H9 (cell line): Measurements from ENCODE around the gene TFF2. TPM values are rescaled to one million over a fixed set of nuclear protein-coding genes. Genes with fewer than 3 reads are reported as not detected.

Experiments
- DNase-seq: peaks from one replicate; pipeline ENCODE4 v3.0.0-alpha.2; 2017
- H2AFZ ChIP-seq: one replicate; pipeline ENCODE4 v1.6.1; 2013; ENCODE audit warnings: mild to moderate bottlenecking, low read length, control low read depth, moderate library complexity
- H2AK5ac ChIP-seq: 2 replicates; pipeline ENCODE4 v1.6.1; 2013; ENCODE audit warnings: low read length, control low read depth, mixed read lengths; ENCODE audit not compliant: insufficient read length
- H2BK120ac ChIP-seq: one replicate; pipeline ENCODE4 v1.6.1; 2013; ENCODE audit warnings: low read depth, mild to moderate bottlenecking, low read length, control low read depth, inconsistent platforms; ENCODE audit not compliant: poor library complexity, severe bottlenecking
- H2BK12ac ChIP-seq: 2 replicates; pipeline ENCODE4 v1.6.1; 2013; ENCODE audit warnings: low read length, control low read depth, mixed read lengths, low read depth; ENCODE audit not compliant: insufficient read length
- H2BK15ac ChIP-seq: 2 replicates; pipeline ENCODE4 v1.6.1; 2013; ENCODE audit warnings: low read depth, low read length, control low read depth
- H2BK20ac ChIP-seq: one replicate; pipeline ENCODE4 v1.6.1; 2013; ENCODE audit warnings: low read depth, mild to moderate bottlenecking, low read length, control low read depth, inconsistent platforms; ENCODE audit not compliant: poor library complexity, severe bottlenecking
- H2BK5ac ChIP-seq: 2 replicates; pipeline ENCODE4 v1.6.1; 2013; ENCODE audit warnings: low read length, control low read depth, mixed read lengths; ENCODE audit not compliant: insufficient read length
- H3K14ac ChIP-seq: 2 replicates; pipeline ENCODE4 v1.6.1; 2013; ENCODE audit warnings: low read length, control low read depth; ENCODE audit not compliant: insufficient read depth
- H3K18ac ChIP-seq: 2 replicates; pipeline ENCODE4 v1.6.1; 2013; ENCODE audit warnings: low read depth, mild to moderate bottlenecking, mixed read lengths, low read length, control low read depth; ENCODE audit not compliant: insufficient read length
- H3K23ac ChIP-seq: 2 replicates; pipeline ENCODE4 v1.6.1; 2013; ENCODE audit warnings: low read length, control low read depth, mixed read lengths, low read depth; ENCODE audit not compliant: insufficient read length
- H3K23me2 ChIP-seq: 2 replicates; pipeline ENCODE4 v1.6.1; 2013; ENCODE audit warnings: low read depth, mild to moderate bottlenecking, mixed read lengths, low read length, control low read depth; ENCODE audit not compliant: insufficient read length, poor library complexity, severe bottlenecking
- H3K27ac ChIP-seq: 2 replicates; pipeline ENCODE4 v1.5.1; 2013; ENCODE audit warnings: low read length, control low read depth, mixed read lengths, low read depth; ENCODE audit not compliant: insufficient read length
- H3K27me3 ChIP-seq: 2 replicates; pipeline ENCODE4 v1.6.1; 2013; ENCODE audit warnings: low read length, control low read depth, inconsistent platforms; ENCODE audit not compliant: insufficient read depth
- H3K4ac ChIP-seq: 2 replicates; pipeline ENCODE4 v1.6.1; 2013; ENCODE audit warnings: low read depth, mild to moderate bottlenecking, control low read depth, inconsistent platforms, low read length, moderate library complexity
- H3K4me1 ChIP-seq: 2 replicates; pipeline ENCODE4 v1.6.1; 2013; ENCODE audit warnings: low read length, control low read depth, inconsistent platforms; ENCODE audit not compliant: insufficient read depth
- H3K4me2 ChIP-seq: 2 replicates; pipeline ENCODE4 v1.6.1; 2013; ENCODE audit warnings: low read length, control low read depth, mixed read lengths; ENCODE audit not compliant: insufficient read length, insufficient read depth
- H3K56ac ChIP-seq: 2 replicates; pipeline ENCODE4 v1.6.1; 2013; ENCODE audit warnings: low read depth, mild to moderate bottlenecking, mixed read lengths, low read length, control low read depth; ENCODE audit not compliant: insufficient read length
- H3K79me1 ChIP-seq: 2 replicates; pipeline ENCODE4 v1.6.1; 2013; ENCODE audit warnings: low read depth, mild to moderate bottlenecking, moderate library complexity, low read length, control low read depth, inconsistent platforms; ENCODE audit not compliant: insufficient read depth, poor library complexity, severe bottlenecking
- H3K79me2 ChIP-seq: 2 replicates; pipeline ENCODE4 v1.6.1; 2013; ENCODE audit warnings: low read length, control low read depth, inconsistent platforms; ENCODE audit not compliant: insufficient read depth
- H3K9ac ChIP-seq: 2 replicates; pipeline ENCODE4 v1.6.1; 2013; ENCODE audit warnings: low read length, control low read depth, mixed read lengths; ENCODE audit not compliant: insufficient read length; ENCODE audit errors: extremely low read depth
- H3K9me3 ChIP-seq: one replicate; pipeline ENCODE4 v1.6.1; 2013; ENCODE audit warnings: low read depth, low read length, inconsistent platforms; ENCODE audit not compliant: control insufficient read depth
- H3T11ph ChIP-seq: one replicate; pipeline ENCODE4 v1.6.1; 2013; ENCODE audit warnings: mild to moderate bottlenecking, low read length, control low read depth, inconsistent platforms
- H4K20me1 ChIP-seq: one replicate; pipeline ENCODE4 v1.6.1; 2013; ENCODE audit not compliant: control insufficient read depth, insufficient read length, insufficient read depth
- H4K5ac ChIP-seq: 2 replicates; pipeline ENCODE4 v1.6.1; 2013; ENCODE audit warnings: low read depth, mild to moderate bottlenecking, mixed read lengths, low read length, control low read depth; ENCODE audit not compliant: insufficient read length
- H4K8ac ChIP-seq: replicated peaks from 2 replicates; pipeline ENCODE4 v1.6.1; 2013; ENCODE audit warnings: low read length, control low read depth, mixed read lengths, low read depth; ENCODE audit not compliant: insufficient read length
- H4K91ac ChIP-seq: 2 replicates; pipeline ENCODE4 v1.6.1; 2013; ENCODE audit warnings: low read depth, mild to moderate bottlenecking, moderate library complexity, mixed read lengths, low read length, control low read depth; ENCODE audit not compliant: insufficient read length
- H3K27ac Mint-ChIP-seq, 3 experiments: 2 replicates in 2 of 3; 3 replicates in 1 of 3; pipeline ENCODE4 v1.8.0; 2020 to 2021; ENCODE audit warnings: mixed read lengths in 3 of 3, mild to moderate bottlenecking in 1 of 3, moderate library complexity in 1 of 3
- H3K27me3 Mint-ChIP-seq: 2 replicates; pipeline ENCODE4 v1.8.0; 2021; ENCODE audit warnings: low read depth, mild to moderate bottlenecking, moderate library complexity, mixed read lengths
- H3K36me3 Mint-ChIP-seq, 3 experiments: 2 replicates in 2 of 3; 3 replicates in 1 of 3; pipeline ENCODE4 v1.8.0; 2020 to 2021; ENCODE audit warnings: low read depth in 3 of 3, mixed read lengths in 3 of 3; ENCODE audit not compliant: insufficient read depth in 1 of 3
- H3K4me1 Mint-ChIP-seq, 2 experiments: 2 replicates each; pipeline ENCODE4 v1.8.0; 2020; ENCODE audit warnings: mixed read lengths in 2 of 2
- H3K4me3 Mint-ChIP-seq, 2 experiments: 2 replicates in 1 of 2; 3 replicates in 1 of 2; pipeline ENCODE4 v1.8.0; 2020 to 2021; ENCODE audit warnings: mild to moderate bottlenecking in 2 of 2, mixed read lengths in 2 of 2, moderate library complexity in 1 of 2
- H3K9me3 Mint-ChIP-seq, 2 experiments: 2 replicates in 1 of 2; 3 replicates in 1 of 2; pipeline ENCODE4 v1.8.0; 2020; ENCODE audit warnings: mild to moderate bottlenecking in 2 of 2, mixed read lengths in 2 of 2, moderate library complexity in 1 of 2
- WGBS: extraction: QIAGEN DNeasy Blood & Tissue Kit; methylation state at CpG from one replicate; pipeline ENCODE4 v1.1.7; 2013; ENCODE audit warnings: missing lambda C conversion rate, low lambda C conversion rate, mixed read lengths; ENCODE audit not compliant: insufficient read length; ENCODE audit errors: extremely low coverage; 5-methylcytosine and 5-hydroxymethylcytosine counted together
- total RNA-seq: library from RNA; stranded (reverse); gene quantifications from 2 replicates; pipeline ENCODE4 v1.2.1, GENCODE V29; 2021
- TF ChIP-seq, protein P1 (sequence below): fragments of 200-600 bp; sonication (generic); conservative IDR thresholded peaks from 3 replicates; pipeline ENCODE4 v1.8.0; 2021; ENCODE audit warnings: antibody characterized with exemption, mild to moderate bottlenecking

The TFF2 gene
- total RNA-seq, 1 experiment from 2014 or later = not detected

DNA sequence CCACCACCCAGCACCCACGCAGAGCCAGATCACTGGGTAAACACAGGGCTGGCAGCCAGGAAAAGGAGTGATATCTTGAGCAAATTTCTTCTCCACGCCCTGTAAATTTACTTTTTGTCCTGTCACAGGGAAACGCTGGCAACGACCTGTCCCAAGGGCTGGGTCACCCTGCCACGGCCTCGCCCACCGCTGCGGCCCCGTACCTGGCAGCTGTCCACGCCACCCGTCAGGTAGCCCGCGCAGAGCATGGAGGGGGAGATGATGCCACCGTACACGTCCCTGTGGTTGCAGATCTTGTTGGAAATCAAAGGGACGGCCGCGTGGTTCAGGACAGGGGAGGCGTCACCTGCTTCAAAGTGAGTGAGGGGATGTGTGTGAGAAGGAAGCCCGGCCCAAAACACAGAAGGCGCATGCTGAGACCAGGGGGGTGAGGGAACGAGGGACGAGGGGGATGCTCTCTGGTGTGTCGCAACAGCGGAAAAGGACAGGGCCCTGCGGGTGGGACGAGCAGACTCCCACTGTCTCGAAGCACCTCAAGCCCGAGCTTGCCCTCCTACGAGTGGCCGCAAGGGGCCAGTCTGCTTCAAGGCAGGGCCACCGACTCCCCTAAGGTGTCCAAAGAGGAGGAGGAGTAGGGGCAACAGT, 25.7 kb upstream of the TFF2 start:
- H3K4me1 Mint-ChIP-seq = peaks cover 6 to 11% of the 10 kb centered on the region in 2 experiments
- DNase-seq = peak; percentile 53

More for the DNA sequence above, 25.7 kb upstream of the TFF2 start:
- no peaks in the 10 kb centered on the region for H4K20me1 ChIP-seq
- no peak overlapping the region for H3K4me2 ChIP-seq
- H2BK20ac ChIP-seq = no peak overlapping the region
- no peaks in the 10 kb centered on the region for H3K36me3 Mint-ChIP-seq
- H3K27me3 Mint-ChIP-seq = peaks cover 24% of the 10 kb centered on the region
- no peak overlapping the region for H3K4ac ChIP-seq
- 0 out of 7 replicates have a peak overlapping the region, but pooled peaks of 1 of the 3 experiments have one; percentile 44 for H3K27ac Mint-ChIP-seq
- H3K4me1 ChIP-seq = no peaks in the 10 kb centered on the region
- H3K14ac ChIP-seq = no peak overlapping the region
- H3K79me2 ChIP-seq = no peaks in the 10 kb centered on the region
- H3K4me3 Mint-ChIP-seq = no peak overlapping the region
- H4K5ac ChIP-seq = no peak overlapping the region
- no peak overlapping the region for H2AK5ac ChIP-seq
- H4K8ac ChIP-seq = no peak overlapping the region
- H3K27me3 ChIP-seq = no peaks in the 10 kb centered on the region
- no peak overlapping the region for H2AFZ ChIP-seq
- no CpG with 5 or more reads among the region's 32 CpGs for WGBS
- H4K91ac ChIP-seq = no peak overlapping the region
- H3K9me3 ChIP-seq = no peaks in the 10 kb centered on the region
- no peak overlapping the region for H3K18ac ChIP-seq
- no peak overlapping the region for H2BK15ac ChIP-seq
- no peaks in the 10 kb centered on the region for H3K23me2 ChIP-seq
- H3K9me3 Mint-ChIP-seq = peaks cover under 1% of the 10 kb centered on the region in 2 experiments; a peak in 4 of 5 replicates
- no peak overlapping the region for H2BK120ac ChIP-seq
- no peak overlapping the region for H3T11ph ChIP-seq
- H3K56ac ChIP-seq = no peak overlapping the region
- no peak overlapping the region for H3K9ac ChIP-seq
- TF ChIP-seq, protein P1, sequence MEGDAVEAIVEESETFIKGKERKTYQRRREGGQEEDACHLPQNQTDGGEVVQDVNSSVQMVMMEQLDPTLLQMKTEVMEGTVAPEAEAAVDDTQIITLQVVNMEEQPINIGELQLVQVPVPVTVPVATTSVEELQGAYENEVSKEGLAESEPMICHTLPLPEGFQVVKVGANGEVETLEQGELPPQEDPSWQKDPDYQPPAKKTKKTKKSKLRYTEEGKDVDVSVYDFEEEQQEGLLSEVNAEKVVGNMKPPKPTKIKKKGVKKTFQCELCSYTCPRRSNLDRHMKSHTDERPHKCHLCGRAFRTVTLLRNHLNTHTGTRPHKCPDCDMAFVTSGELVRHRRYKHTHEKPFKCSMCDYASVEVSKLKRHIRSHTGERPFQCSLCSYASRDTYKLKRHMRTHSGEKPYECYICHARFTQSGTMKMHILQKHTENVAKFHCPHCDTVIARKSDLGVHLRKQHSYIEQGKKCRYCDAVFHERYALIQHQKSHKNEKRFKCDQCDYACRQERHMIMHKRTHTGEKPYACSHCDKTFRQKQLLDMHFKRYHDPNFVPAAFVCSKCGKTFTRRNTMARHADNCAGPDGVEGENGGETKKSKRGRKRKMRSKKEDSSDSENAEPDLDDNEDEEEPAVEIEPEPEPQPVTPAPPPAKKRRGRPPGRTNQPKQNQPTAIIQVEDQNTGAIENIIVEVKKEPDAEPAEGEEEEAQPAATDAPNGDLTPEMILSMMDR = peak; percentile 34; the same call in 2 of the 3 replicates
- H2BK5ac ChIP-seq = no peak overlapping the region
- no peak overlapping the region for H3K27ac ChIP-seq
- H3K23ac ChIP-seq = no peak overlapping the region
- H3K79me1 ChIP-seq = no peaks in the 10 kb centered on the region
- no peak overlapping the region for H2BK12ac ChIP-seq
